Activated CD8-positive, alpha-beta T cell treated with anti-CD3 and anti-CD28 coated beads for 36 hours (primary cell): ENCODE results near the gene SLC17A2. TPM values are rescaled to one million over a fixed set of nuclear protein-coding genes. Genes with fewer than 3 reads are reported as not detected.

ENCODE experiments used
- ATAC-seq: fragments of 200-7000 bp; cut with Tn5 transposase; one replicate; pipeline ENCODE4 v1.10.0; 2021; ENCODE audit warnings: mild to moderate bottlenecking, moderate library complexity
- CTCF ChIA-PET: fragments of 350-600 bp; sonication (Branson Sonifier 250); formaldehyde crosslinking; loops from one replicate; lab custom pipeline; 2021; ENCODE audit warnings: antibody characterized with exemption; lab: Charles Lee
- POLR2A ChIA-PET: fragments of 350-600 bp; sonication (Branson Sonifier 250); formaldehyde crosslinking; loops from one replicate; lab custom pipeline; 2021; ENCODE audit warnings: antibody characterized with exemption; lab: Charles Lee
- DNase-seq: peaks from one replicate; pipeline ENCODE4 v3.0.0-alpha.2; 2020
- H3K27ac Mint-ChIP-seq: one replicate; pipeline ENCODE4 v1.8.0; 2021; ENCODE audit warnings: mild to moderate bottlenecking, mixed read lengths
- H3K27me3 Mint-ChIP-seq: one replicate; pipeline ENCODE4 v1.8.0; 2021; ENCODE audit warnings: mixed read lengths
- H3K36me3 Mint-ChIP-seq: one replicate; pipeline ENCODE4 v1.8.0; 2021; ENCODE audit warnings: low read depth, mixed read lengths
- H3K4me1 Mint-ChIP-seq: one replicate; pipeline ENCODE4 v1.8.0; 2021; ENCODE audit warnings: low read depth, mixed read lengths
- H3K4me3 Mint-ChIP-seq: one replicate; pipeline ENCODE4 v1.8.0; 2021; ENCODE audit warnings: mild to moderate bottlenecking, moderate library complexity, mixed read lengths
- H3K9me3 Mint-ChIP-seq: one replicate; pipeline ENCODE4 v1.8.0; 2021; ENCODE audit warnings: mixed read lengths
- CTCF ChIP-seq: fragments of 200-600 bp; IDR thresholded peaks from one replicate; pipeline ENCODE4 v1.8.0; 2022; ENCODE audit warnings: antibody characterized with exemption, mild to moderate bottlenecking
- intact Hi-C: fragments of 100-400 bp; cut with micrococcal nuclease; formaldehyde crosslinking; loops from one replicate; pipeline ENCODE4 v1.10.0; 2022
- total RNA-seq, 2 experiments: library from RNA; stranded (reverse); gene quantifications; one replicate each; pipeline ENCODE4 v1.2.3, GENCODE V29; 2021

SLC17A2 gene
- total RNA-seq, 2 experiments from 2014 or later: not detected

DNA sequence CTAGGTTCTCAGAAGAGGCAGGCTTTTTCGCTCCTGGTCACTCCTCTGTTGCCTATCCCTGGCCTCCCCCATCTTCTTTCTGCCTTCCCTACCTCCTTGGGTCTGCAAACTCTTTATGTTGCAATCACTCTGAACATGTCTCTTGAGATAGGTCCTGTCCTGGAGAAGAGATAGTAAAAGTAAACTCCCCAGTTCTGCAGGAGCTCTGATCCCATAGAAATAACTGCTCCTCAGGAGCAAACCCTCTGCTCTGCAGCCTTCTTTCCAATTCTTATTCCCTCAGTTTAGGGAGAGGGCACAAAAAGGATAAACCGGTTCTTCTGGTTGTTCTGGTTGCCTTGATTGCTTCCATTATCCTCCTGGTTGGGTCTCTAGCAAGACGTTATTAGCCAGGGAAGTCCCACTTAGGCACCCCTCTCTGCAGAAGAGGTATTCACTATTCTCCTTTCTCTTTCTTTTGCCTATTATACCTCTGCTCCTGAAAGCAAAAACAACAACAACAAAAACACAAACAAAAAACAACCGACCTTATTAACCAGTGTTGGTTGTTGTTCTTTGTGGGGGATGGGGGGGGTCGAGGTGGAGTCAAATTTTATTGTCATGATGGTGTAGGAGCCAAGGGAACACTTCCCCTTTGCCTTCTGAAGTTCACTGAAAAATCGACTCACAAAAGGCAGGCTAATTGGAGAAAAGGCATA, 33.1 kb upstream of the SLC17A2 start:
- CTCF ChIA-PET: interaction anchor here (0.9 to 2.6 kb wide), 2 partner anchors 28 to 53 kb away, joined by 3 to 18 read pairs; no protein-coding TSS in a partner anchor
- DNase-seq: no peak
- POLR2A ChIA-PET: interaction anchor here (0.6 to 2.5 kb wide), 8 partner anchors 7 to 69 kb away, joined by 3 to 10 read pairs (median 6); a partner anchor contains a TSS
- intact Hi-C loops: no loop called here
- Mint-ChIP-seq H3K4me3 (peak overlapping the region; percentile 83), H3K36me3 (peaks cover 55% of the 10 kb centered on the region), H3K9me3 (peaks cover 16% of the 10 kb centered on the region), H3K27ac (peak overlapping the region; percentile 83), H3K4me1 (peaks cover 77% of the 10 kb centered on the region), H3K27me3 (no peaks in the 10 kb centered on the region)
- TF ChIP-seq CTCF: no peak
- no peak for ATAC-seq

- H3K9me3 Mint-ChIP-seq: peaks cover 20% of the 10 kb centered on the region
- H3K36me3 Mint-ChIP-seq: peaks cover 45% of the 10 kb centered on the region
- peak; percentile 87 for ATAC-seq
- peak within 1 kb of the TSS; percentile 94 for H3K27ac Mint-ChIP-seq
- POLR2A ChIA-PET: interaction anchor here (0.7 to 3.3 kb wide), 11 partner anchors 8 to 163 kb away, joined by 3 to 12 read pairs (median 5); a partner anchor contains a TSS
- intact Hi-C loops: loop anchor here (1.0 kb wide), 1 partner anchor 17 kb away; no protein-coding TSS in a partner anchor
- peaks cover 73% of the 10 kb centered on the region for H3K4me1 Mint-ChIP-seq
- DNase-seq: peak; percentile 88
- peak within 1 kb of the TSS; percentile 83 for H3K4me3 Mint-ChIP-seq
- TF ChIP-seq CTCF: no peak
- CTCF ChIA-PET: interaction anchor here (0.8 to 2.6 kb wide), 5 partner anchors 18 to 81 kb away, joined by 3 to 18 read pairs (median 3); a partner anchor contains a TSS
- no peaks in the 10 kb centered on the region for H3K27me3 Mint-ChIP-seq
These were observed 31.9 kb upstream of the SLC17A2 start, which contains the start of gene TRIM38 for GRCh38 chr6:25962149-25963127. Gene TRIM38, plus strand, starts transcription at chr6:25962802. Its CDS starts 3,721 bp downstream, at chr6:25966523.

GRCh38 chr6:25961619-25962148, 31.2 kb upstream of the SLC17A2 start:
- no peaks in the 10 kb centered on the region for H3K27me3 Mint-ChIP-seq
- H3K4me3 Mint-ChIP-seq: peak overlapping the region; percentile 83
- CTCF ChIA-PET: interaction anchor here (0.8 to 2.6 kb wide), 4 partner anchors 19 to 80 kb away, joined by 3 to 18 read pairs (median 3); a partner anchor contains a TSS
- POLR2A ChIA-PET: interaction anchor here (0.7 to 3.3 kb wide), 7 partner anchors 11 to 163 kb away, joined by 3 to 12 read pairs (median 4); a partner anchor contains a TSS
- TF ChIP-seq CTCF: no peak
- peaks cover 67% of the 10 kb centered on the region for H3K4me1 Mint-ChIP-seq
- ATAC-seq (no peak), DNase-seq (no peak)
- peaks cover 39% of the 10 kb centered on the region for H3K36me3 Mint-ChIP-seq
- intact Hi-C loops: loop anchor here (1.0 kb wide), 1 partner anchor 16 kb away; no protein-coding TSS in a partner anchor
- peak overlapping the region; percentile 94 for H3K27ac Mint-ChIP-seq
- peaks cover 20% of the 10 kb centered on the region for H3K9me3 Mint-ChIP-seq

GRCh38 chr6:25960734-25961133, 30.2 kb upstream of the SLC17A2 start:
- Mint-ChIP-seq H3K4me1 (peaks cover 58% of the 10 kb centered on the region), H3K4me3 (no peak overlapping the region), H3K9me3 (peaks cover 20% of the 10 kb centered on the region), H3K27me3 (no peaks in the 10 kb centered on the region), H3K36me3 (peaks cover 30% of the 10 kb centered on the region), H3K27ac (peak overlapping the region; percentile 94)
- DNase-seq: peak; percentile 62
- ChIA-PET POLR2A (interaction anchor here (0.9 to 3.3 kb wide), 3 partner anchors 31 to 60 kb away, joined by 3 to 12 read pairs (median 12); a partner anchor contains a TSS), CTCF (interaction anchor here (0.8 to 1.3 kb wide), 3 partner anchors 31 to 47 kb away, joined by 3 to 7 read pairs (median 4); no protein-coding TSS in a partner anchor)
- TF ChIP-seq CTCF: no peak
- intact Hi-C loops: no loop called here
- ATAC-seq: peak; percentile 10
